ENCODE results near the gene PEX11G. TPM values are rescaled to one million over a fixed set of nuclear protein-coding genes. Genes with fewer than 3 reads are reported as not detected.

PEX11G gene
- total RNA-seq, 1 donor from 2014 or later = 2.6 TPM

DNA sequence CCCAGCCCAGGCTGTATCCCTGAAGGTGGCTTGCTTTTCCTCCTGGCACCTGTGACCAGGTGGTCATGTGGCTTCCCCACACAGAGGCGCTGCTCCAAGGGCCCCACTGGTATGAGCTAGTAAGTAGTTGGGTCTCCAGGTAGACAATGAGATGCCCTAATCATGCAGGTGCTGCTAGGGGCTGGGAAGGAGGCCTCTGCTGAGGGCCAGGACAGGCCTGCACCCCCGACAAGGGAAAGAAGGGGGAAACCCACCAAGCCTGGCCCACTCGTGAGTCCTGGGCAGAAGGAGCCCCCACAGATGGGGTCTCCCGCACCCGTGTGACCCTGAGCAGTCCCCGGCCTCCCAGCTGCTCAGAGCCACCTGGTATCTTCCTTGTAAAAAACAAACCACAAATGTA, 13.2 kb downstream of the PEX11G start:
- Mint-ChIP-seq H3K9me3 (ENCODE audit: low read depth) (no peaks in the 10 kb centered on the region), H3K36me3 (ENCODE audit: low read depth) (no peaks in the 10 kb centered on the region), H3K27me3 (ENCODE audit: low read depth) (no peaks in the 10 kb centered on the region), H3K4me1 (ENCODE audit: low read depth) (peaks cover 12% of the 10 kb centered on the region), H3K27ac (ENCODE audit: unreplicated experiment) (no peak overlapping the region), H3K4me3 (ENCODE audit: unreplicated experiment) (no peak overlapping the region)
- TF ChIP-seq CTCF (IDR thresholded peaks at IDR 0.05) = no peak
- DNase-seq (ENCODE audit: low spot score) = no peak

DNA sequence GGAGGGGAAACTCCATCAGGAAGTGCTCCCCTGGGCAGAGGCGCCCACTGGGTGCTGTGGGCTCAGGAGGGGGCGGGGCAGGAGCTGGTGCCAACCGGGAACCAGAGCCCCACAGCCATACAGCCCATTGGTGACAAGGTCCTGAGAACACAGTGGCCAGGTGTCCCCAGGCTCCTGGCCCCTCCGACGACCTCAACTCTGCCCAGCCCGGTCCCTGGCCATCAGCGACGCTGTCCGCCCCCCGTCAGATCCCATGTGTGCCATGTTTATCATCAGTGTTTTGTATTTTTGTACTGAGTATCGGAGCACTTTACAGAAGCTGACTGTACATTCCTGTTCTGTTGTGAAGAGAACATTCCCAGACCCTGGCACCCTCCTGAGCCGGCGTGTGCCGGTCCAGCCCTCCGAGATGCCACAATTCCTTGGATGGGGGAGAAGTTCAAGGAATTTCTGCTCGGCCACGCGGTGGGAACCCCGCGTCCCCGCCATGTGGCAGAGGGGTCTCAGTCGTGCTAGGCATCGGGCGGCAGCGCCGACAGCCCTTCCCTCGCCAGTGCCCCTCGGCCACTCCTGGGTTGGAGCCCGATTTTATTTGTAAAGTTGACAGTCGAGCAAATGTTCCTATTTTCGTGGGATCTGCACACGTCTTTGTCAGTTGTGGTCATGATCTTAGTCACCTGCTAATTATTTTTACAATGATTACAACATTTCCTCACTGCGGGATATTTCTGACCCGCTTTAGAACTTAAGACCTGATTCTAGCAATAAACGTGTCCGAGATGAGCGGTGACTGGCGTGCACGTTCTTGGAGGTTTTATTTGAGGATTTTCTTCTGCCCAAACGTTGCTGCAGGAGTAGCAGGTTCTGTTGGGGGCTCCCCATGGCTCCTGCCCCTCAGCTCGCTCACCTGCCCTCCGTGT, 16.9 kb downstream of the PEX11G start:
- H3K4me3 Mint-ChIP-seq (ENCODE audit: unreplicated experiment) = no peak overlapping the region
- H3K4me1 Mint-ChIP-seq (ENCODE audit: low read depth) = no peaks in the 10 kb centered on the region
- H3K27ac Mint-ChIP-seq (ENCODE audit: unreplicated experiment) = no peak overlapping the region

DNA sequence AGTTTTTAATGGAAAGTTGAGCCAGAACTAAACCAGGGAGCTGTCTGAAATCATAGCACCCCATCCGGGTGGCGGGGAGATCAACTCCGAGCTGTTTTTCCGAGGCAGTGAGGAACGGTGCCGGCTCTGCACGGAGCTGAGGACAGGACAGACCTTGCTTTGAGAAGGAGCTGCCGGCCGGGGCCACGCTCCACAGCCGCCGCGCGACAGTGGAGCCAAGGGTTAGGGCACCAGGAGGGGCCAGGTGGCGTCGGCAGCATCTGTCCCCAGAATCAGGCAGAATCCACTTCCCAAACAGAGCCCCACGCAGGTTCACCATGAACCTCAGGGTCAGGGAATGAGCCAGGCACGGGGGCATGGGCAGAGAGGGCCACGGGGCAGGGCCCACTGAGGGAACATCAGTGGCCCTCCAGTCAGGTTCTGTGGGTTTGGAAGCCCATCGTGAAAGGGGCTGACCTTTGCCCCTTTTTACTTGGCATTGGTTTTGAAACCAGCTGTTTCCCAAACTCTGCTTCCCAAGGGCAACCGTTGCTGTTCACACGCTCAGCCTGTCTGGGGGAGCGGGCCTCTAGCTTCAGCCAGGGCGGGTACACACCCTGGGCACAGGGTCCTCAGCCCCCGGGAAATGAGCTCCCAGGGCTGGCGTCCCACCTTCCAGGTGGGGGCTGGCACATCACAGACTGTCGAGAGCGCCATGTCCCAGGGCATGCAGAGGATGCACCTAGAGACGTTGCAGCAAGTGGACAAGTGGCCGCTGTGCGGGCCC, 18.1 kb downstream of the PEX11G start:
- H3K9me3 Mint-ChIP-seq (ENCODE audit: low read depth) = no peaks in the 10 kb centered on the region
- H3K36me3 Mint-ChIP-seq (ENCODE audit: low read depth) = peaks cover 1% of the 10 kb centered on the region
- H3K4me3 Mint-ChIP-seq (ENCODE audit: unreplicated experiment) = no peak overlapping the region
- no peaks in the 10 kb centered on the region for H3K4me1 Mint-ChIP-seq (ENCODE audit: low read depth)
- no peak for TF ChIP-seq CTCF (IDR thresholded peaks at IDR 0.05)
- no peak for DNase-seq (ENCODE audit: low spot score)
- H3K27ac Mint-ChIP-seq (ENCODE audit: unreplicated experiment) = no peak overlapping the region
- no peaks in the 10 kb centered on the region for H3K27me3 Mint-ChIP-seq (ENCODE audit: low read depth)

More for the DNA sequence above, 16.9 kb downstream of the PEX11G start:
- no peak for DNase-seq (ENCODE audit: low spot score)
- no peaks in the 10 kb centered on the region for H3K27me3 Mint-ChIP-seq (ENCODE audit: low read depth)
- TF ChIP-seq CTCF (IDR thresholded peaks at IDR 0.05) = no peak
- no peaks in the 10 kb centered on the region for H3K9me3 Mint-ChIP-seq (ENCODE audit: low read depth)
- peaks cover 1% of the 10 kb centered on the region for H3K36me3 Mint-ChIP-seq (ENCODE audit: low read depth)

- Mint-ChIP-seq H3K27me3 (ENCODE audit: low read depth) (no peaks in the 10 kb centered on the region), H3K36me3 (ENCODE audit: low read depth) (peaks cover 1% of the 10 kb centered on the region), H3K27ac (ENCODE audit: unreplicated experiment) (no peak overlapping the region), H3K4me1 (ENCODE audit: low read depth) (no peaks in the 10 kb centered on the region), H3K9me3 (ENCODE audit: low read depth) (no peaks in the 10 kb centered on the region), H3K4me3 (ENCODE audit: unreplicated experiment) (no peak overlapping the region)
- no peak for TF ChIP-seq CTCF (IDR thresholded peaks at IDR 0.05)
- no peak for DNase-seq (ENCODE audit: low spot score)
Measured at GRCh38 chr19:7469669-7470285, 19.1 kb downstream of the PEX11G start.

GRCh38 chr19:7468840-7469239, 20.0 kb downstream of the PEX11G start:
- TF ChIP-seq CTCF (IDR thresholded peaks at IDR 0.05) = no peak
- H3K9me3 Mint-ChIP-seq (ENCODE audit: low read depth) = no peaks in the 10 kb centered on the region
- H3K27me3 Mint-ChIP-seq (ENCODE audit: low read depth) = no peaks in the 10 kb centered on the region
- H3K4me3 Mint-ChIP-seq (ENCODE audit: unreplicated experiment) = no peak overlapping the region
- no peak overlapping the region for H3K27ac Mint-ChIP-seq (ENCODE audit: unreplicated experiment)
- DNase-seq (ENCODE audit: low spot score) = no peak
- H3K4me1 Mint-ChIP-seq (ENCODE audit: low read depth) = no peaks in the 10 kb centered on the region
- H3K36me3 Mint-ChIP-seq (ENCODE audit: low read depth) = peaks cover 1% of the 10 kb centered on the region

Measured in chondrocyte (in vitro differentiated cells).